Lower lobe of right lung (tissue), 2 donors: ENCODE results near the gene ERP44. TPM values are rescaled to one million over a fixed set of nuclear protein-coding genes. Genes with fewer than 3 reads are reported as not detected.
A peak's percentile ranks its signal among the peaks of the same experiment; 100 is the strongest.
"Not testable (repeated sequence)": the region's sequence is repeated elsewhere in the genome, so short reads cannot be mapped to it uniquely, and the experiment has no call there.

ENCODE experiments used
- ATAC-seq, 2 donors: fragments of 200-7000 bp; cut with Tn5 transposase; one replicate each; pipeline ENCODE4 v1.9.1; 2020 to 2022; ENCODE audit warnings: mild to moderate bottlenecking in 2 of 2, moderate library complexity in 2 of 2
- DNase-seq: peaks from one replicate; pipeline ENCODE4 v3.0.0-alpha.2; 2020
- H3K27ac ChIP-seq: fragments of 200-600 bp; one replicate; pipeline ENCODE4 v1.8.0; 2022
- H3K27me3 ChIP-seq: fragments of 200-600 bp; one replicate; pipeline ENCODE4 v1.8.0; 2022; ENCODE audit warnings: low read depth
- H3K36me3 ChIP-seq: fragments of 200-600 bp; one replicate; pipeline ENCODE4 v1.8.0; 2022; ENCODE audit warnings: mild to moderate bottlenecking
- H3K4me1 ChIP-seq: fragments of 200-600 bp; one replicate; pipeline ENCODE4 v1.8.0; 2022
- H3K4me3 ChIP-seq: fragments of 200-600 bp; one replicate; pipeline ENCODE4 v1.8.0; 2022; ENCODE audit warnings: mild to moderate bottlenecking
- H3K9me3 ChIP-seq: fragments of 200-600 bp; one replicate; pipeline ENCODE4 v1.8.0; 2022
- intact Hi-C: fragments of 100-400 bp; cut with DNase I; formaldehyde crosslinking; loops from one replicate; pipeline ENCODE4 v1.11.0; 2022
- total RNA-seq: library from RNA; stranded (reverse); fragmentation: NEBNext Ultra II Directional; extraction: Animal tissue kit (Norgen Biotek cat#: 25700); gene quantifications from one replicate; pipeline ENCODE4 v1.2.1, GENCODE V29; 2021
- TF ChIP-seq, protein P1 (sequence below): fragments of 200-600 bp; IDR thresholded peaks from one replicate; pipeline ENCODE4 v1.8.0; 2022; ENCODE audit warnings: antibody characterized with exemption, mild to moderate bottlenecking
- donor health status: DM: no; HTN: yes; CAD: no; lungs with severe emphysema.

ERP44 gene
- total RNA-seq, 1 donor from 2014 or later, result 27.9 TPM

DNA sequence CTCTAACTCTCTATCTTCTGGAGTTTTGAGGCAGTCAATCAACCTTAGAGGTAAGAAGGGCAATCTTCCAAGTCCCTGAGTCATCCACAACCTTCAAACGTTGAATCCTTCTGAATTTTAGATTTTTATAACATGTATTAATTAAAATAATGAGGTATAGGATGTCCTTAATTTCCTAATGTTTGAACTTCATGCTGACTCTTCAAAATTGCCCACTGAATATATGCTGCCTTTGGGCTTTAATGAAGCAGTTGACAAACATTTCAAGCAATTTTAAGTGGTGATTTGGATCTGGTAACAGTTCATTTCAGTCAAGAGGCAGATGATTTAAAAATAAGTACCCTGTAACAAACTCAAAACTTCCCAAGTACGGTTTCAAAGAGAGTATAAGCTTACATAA is 26.0 kb downstream of the ERP44 start:
- Histone ChIP-seq H3K36me3 (no peaks in the 10 kb centered on the region), H3K4me3 (no peak overlapping the region), H3K27ac (no peak overlapping the region), H3K27me3 (no peaks in the 10 kb centered on the region), H3K4me1 (no peaks in the 10 kb centered on the region), H3K9me3 (no peaks in the 10 kb centered on the region)
- DNase-seq (no peak), ATAC-seq (no peak)
- TF ChIP-seq, protein P1, sequence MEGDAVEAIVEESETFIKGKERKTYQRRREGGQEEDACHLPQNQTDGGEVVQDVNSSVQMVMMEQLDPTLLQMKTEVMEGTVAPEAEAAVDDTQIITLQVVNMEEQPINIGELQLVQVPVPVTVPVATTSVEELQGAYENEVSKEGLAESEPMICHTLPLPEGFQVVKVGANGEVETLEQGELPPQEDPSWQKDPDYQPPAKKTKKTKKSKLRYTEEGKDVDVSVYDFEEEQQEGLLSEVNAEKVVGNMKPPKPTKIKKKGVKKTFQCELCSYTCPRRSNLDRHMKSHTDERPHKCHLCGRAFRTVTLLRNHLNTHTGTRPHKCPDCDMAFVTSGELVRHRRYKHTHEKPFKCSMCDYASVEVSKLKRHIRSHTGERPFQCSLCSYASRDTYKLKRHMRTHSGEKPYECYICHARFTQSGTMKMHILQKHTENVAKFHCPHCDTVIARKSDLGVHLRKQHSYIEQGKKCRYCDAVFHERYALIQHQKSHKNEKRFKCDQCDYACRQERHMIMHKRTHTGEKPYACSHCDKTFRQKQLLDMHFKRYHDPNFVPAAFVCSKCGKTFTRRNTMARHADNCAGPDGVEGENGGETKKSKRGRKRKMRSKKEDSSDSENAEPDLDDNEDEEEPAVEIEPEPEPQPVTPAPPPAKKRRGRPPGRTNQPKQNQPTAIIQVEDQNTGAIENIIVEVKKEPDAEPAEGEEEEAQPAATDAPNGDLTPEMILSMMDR, result no peak
- intact Hi-C loops, result no loop called here

DNA sequence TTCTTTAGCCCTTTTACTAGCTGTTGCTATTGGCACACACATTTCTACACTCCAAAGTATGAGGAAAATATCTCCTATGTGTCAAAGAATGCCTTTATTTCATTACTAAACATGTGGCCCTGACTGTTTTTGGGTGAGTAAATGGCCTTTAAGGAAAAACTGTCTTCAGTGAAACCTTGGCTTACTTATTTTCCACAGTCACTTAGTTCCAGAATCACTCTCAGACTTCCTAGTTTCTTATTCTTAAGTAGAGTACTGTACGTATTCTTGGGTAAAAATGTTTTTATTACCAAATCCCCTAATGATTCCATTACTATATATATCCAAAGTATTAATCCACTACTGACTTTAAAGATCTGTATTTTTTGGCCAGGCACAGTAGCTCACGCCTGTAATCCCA is 27.5 kb downstream of the ERP44 start:
- no peaks in the 10 kb centered on the region for H3K36me3 ChIP-seq
- H3K27ac ChIP-seq, result no peak overlapping the region
- H3K4me1 ChIP-seq, result peaks cover 7% of the 10 kb centered on the region
- H3K4me3 ChIP-seq, result no peak overlapping the region
- H3K27me3 ChIP-seq, result no peaks in the 10 kb centered on the region
- intact Hi-C loops, result no loop called here
- TF ChIP-seq, protein P1, result no peak
- DNase-seq, result no peak
- H3K9me3 ChIP-seq, result no peaks in the 10 kb centered on the region
- ATAC-seq, result no peak

DNA sequence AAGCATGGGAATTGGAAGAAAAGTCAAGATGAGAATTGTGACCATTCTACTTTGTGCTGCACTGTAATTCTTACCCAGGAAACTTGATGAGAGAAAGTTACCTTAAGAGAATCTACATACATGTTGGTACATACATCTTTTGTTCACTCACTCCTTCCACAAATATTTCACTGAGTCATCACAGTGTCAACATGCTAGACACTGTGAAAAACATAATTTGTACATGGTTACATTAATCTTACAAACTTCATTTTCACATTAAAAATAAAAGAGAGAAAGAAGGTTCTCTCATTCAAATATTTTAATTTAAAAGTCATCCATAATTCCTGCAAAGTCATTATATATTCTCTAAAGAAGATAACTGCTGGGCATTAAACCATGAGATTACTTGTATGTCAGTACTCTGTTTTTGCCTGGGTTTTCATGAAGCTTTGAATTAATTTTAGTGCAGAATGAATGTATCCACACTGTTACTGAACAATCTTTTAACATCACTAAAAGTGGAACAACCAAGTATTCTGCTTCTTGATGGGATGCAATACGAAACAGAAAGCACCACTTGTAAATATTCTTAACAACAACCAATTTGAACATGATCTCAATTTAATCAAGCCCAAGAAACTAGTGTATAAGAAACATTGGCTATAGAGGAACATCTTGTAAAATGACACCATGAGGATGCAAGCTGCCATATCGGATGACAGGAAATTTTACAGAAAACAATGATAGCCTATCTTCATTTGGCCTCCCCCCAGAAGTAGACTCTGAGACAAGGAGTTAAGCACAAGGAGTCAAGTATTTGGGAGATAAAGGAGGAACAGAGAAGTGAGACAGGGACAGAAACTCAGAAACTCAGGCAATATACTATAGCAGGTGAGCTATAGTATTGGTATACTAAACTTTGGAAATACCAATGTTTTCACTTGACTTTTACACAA is 28.4 kb downstream of the ERP44 start:
- Histone ChIP-seq H3K27me3 (no peaks in the 10 kb centered on the region), H3K36me3 (no peaks in the 10 kb centered on the region), H3K9me3 (no peaks in the 10 kb centered on the region), H3K27ac (no peak overlapping the region), H3K4me1 (peaks cover 10% of the 10 kb centered on the region), H3K4me3 (no peak overlapping the region)
- TF ChIP-seq, protein P1, result no peak
- no peak for ATAC-seq
- intact Hi-C loops, result no loop called here
- DNase-seq, result no peak

DNA sequence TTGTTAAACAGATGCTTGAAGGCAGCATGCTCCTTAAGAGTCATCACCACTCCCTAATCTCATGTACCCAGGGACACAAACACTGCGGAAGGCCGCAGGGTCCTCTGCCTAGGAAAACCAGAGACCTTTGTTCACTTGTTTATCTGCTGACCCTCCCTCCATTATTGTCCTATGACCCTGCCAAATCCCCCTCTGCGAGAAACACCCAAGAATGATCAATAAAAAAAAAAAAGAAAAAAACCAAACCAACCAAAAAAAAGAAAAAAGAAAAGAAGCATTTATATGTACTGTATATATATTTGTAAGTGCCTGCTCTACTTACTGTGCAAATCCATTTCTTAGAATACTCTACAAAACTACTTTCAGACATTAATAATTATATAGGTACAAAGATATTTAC is 29.7 kb downstream of the ERP44 start:
- H3K4me3 ChIP-seq, H3K36me3 ChIP-seq, H3K27ac ChIP-seq, ATAC-seq, H3K27me3 ChIP-seq, H3K9me3 ChIP-seq, DNase-seq, intact Hi-C loops: not testable (repeated sequence)
- peaks cover 10% of the 10 kb centered on the region for H3K4me1 ChIP-seq

DNA sequence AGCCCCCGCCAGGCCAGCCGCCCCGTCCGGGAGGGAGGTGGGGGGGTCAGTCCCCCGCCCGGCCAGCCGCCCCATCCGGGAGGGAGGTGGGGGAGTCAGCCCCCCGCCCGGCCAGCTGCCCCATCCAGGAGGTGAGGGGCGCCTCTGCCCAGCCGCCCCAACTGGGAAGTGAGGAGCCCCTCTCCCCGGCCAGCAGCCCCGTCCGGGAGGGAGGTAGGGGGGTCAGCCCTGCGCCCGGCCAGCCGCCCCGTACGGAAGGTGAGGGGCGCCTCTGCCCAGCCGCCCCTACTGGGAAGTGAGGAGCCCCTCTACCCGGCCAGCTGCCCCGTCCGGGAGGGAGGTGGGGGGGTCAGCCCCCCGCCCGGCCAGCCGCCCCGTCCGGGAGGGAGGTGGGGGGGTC is 30.8 kb downstream of the ERP44 start:
- H3K36me3 ChIP-seq, ATAC-seq, H3K4me3 ChIP-seq, H3K27me3 ChIP-seq, H3K9me3 ChIP-seq, DNase-seq, intact Hi-C loops, H3K27ac ChIP-seq: not testable (repeated sequence)
- peaks cover 18% of the 10 kb centered on the region for H3K4me1 ChIP-seq

DNA sequence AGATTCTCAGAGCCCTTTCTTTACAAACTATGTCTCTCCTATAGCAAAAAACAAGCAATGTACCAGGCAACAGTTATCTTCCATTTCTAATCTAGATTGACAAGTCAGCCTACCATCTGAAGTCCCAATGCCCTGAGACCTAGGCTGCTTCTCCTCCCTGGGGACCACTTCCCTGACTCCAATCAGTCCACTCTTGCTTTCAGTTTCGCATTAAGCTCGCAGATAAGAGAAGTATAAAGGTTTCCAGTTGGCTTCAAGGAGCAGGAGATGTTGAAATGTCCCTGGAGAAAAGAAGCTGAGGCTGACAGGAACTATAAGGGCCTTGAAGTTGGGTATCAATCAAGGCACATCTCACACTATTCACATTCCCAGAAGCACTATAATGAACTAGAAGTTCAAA is 32.3 kb downstream of the ERP44 start:
- DNase-seq (no peak), ATAC-seq (peak; percentile 55 to 62)
- H3K27ac ChIP-seq, result no peak overlapping the region
- H3K27me3 ChIP-seq, result no peaks in the 10 kb centered on the region
- H3K4me3 ChIP-seq, result no peak overlapping the region
- intact Hi-C loops, result no loop called here
- TF ChIP-seq, protein P1, result no peak
- peaks cover 21% of the 10 kb centered on the region for H3K4me1 ChIP-seq
- no peaks in the 10 kb centered on the region for H3K36me3 ChIP-seq
- H3K9me3 ChIP-seq, result no peaks in the 10 kb centered on the region
